Neural cell (in vitro differentiated cells): ENCODE data around the gene RABGAP1L. TPM values are rescaled to one million over a fixed set of nuclear protein-coding genes. Genes with fewer than 3 reads are reported as not detected.

ENCODE experiments used
- H2AFZ ChIP-seq: fragments of 200-600, 300-800 bp; sonication (generic), shearing (Covaris generic); 2 replicates; pipeline ENCODE4 v1.6.0; 2014; ENCODE audit warnings: low read depth, mild to moderate bottlenecking, antibody characterized with exemption, low read length, moderate library complexity
- H3F3A ChIP-seq: fragments of 200-600 bp; shearing (Covaris generic); 2 replicates; pipeline ENCODE4 v1.6.1; 2016; ENCODE audit warnings: mild to moderate bottlenecking, moderate library complexity, mixed read lengths, antibody characterized with exemption, low read length; ENCODE audit not compliant: insufficient read depth, poor library complexity, severe bottlenecking
- H3K27ac ChIP-seq: fragments of 200-600, 300-800 bp; sonication (generic), shearing (Covaris generic); 2 replicates; pipeline ENCODE4 v1.5.1; 2014; ENCODE audit warnings: mild to moderate bottlenecking, low read length, moderate library complexity
- H3K27me3 ChIP-seq: fragments of 300-800, 200-600 bp; sonication (generic), shearing (Covaris generic); 2 replicates; pipeline ENCODE4 v1.6.0; 2014; ENCODE audit warnings: mild to moderate bottlenecking, low read depth, low read length, moderate library complexity; ENCODE audit not compliant: insufficient read depth
- H3K36me3 ChIP-seq: fragments of 300-800, 200-600 bp; sonication (generic), shearing (Covaris generic); 2 replicates; pipeline ENCODE4 v1.5.1; 2014; ENCODE audit warnings: mild to moderate bottlenecking, antibody characterized with exemption, low read length, moderate library complexity; ENCODE audit not compliant: insufficient read depth
- H3K4me2 ChIP-seq: fragments of 300-800, 200-600 bp; sonication (generic), shearing (Covaris generic); 2 replicates; pipeline ENCODE4 v1.6.0; 2014; ENCODE audit warnings: mild to moderate bottlenecking, low read length
- H3K4me3 ChIP-seq: fragments of 300-800, 200-600 bp; sonication (generic), shearing (Covaris generic); 2 replicates; pipeline ENCODE4 v1.5.1; 2014; ENCODE audit warnings: mild to moderate bottlenecking, low read length, moderate library complexity
- H3K79me2 ChIP-seq: fragments of 200-600 bp; shearing (Covaris generic); replicated peaks from 2 replicates; pipeline ENCODE4 v1.6.0; 2014; ENCODE audit warnings: mild to moderate bottlenecking, low read length, moderate library complexity; ENCODE audit not compliant: insufficient read depth
- H3K9ac ChIP-seq: fragments of 300-800, 200-600 bp; sonication (generic), shearing (Covaris generic); 2 replicates; pipeline ENCODE4 v1.6.1; 2016; ENCODE audit warnings: mild to moderate bottlenecking, low read length, mixed read lengths
- H3K9me2 ChIP-seq: fragments of 200-600 bp; shearing (Covaris generic); 2 replicates; pipeline ENCODE4 v1.6.1; 2016; ENCODE audit warnings: mild to moderate bottlenecking, low read length, mixed read lengths; ENCODE audit not compliant: insufficient read depth
- H3K9me3 ChIP-seq: fragments of 200-600, 300-800 bp; sonication (generic), shearing (Covaris generic); 2 replicates; pipeline ENCODE4 v1.6.1; 2016; ENCODE audit warnings: mild to moderate bottlenecking, mixed run types, low read length, moderate library complexity, mixed read lengths
- H4K20me1 ChIP-seq: fragments of 200-600 bp; shearing (Covaris generic); 2 replicates; pipeline ENCODE4 v1.6.1; 2016; ENCODE audit warnings: mild to moderate bottlenecking, mixed run types; ENCODE audit not compliant: insufficient read depth
- EP300 ChIP-seq: fragments of 450-650 bp; conservative IDR thresholded peaks from 2 replicates; pipeline ENCODE4 v1.6.1; 2014; ENCODE audit warnings: antibody characterized with exemption, mild to moderate bottlenecking, moderate library complexity; ENCODE audit not compliant: poor library complexity, severe bottlenecking
- EZH2 ChIP-seq: fragments of 200-600, 300-800 bp; shearing (Covaris generic), sonication (generic); IDR thresholded peaks from 2 replicates; pipeline ENCODE4 v1.6.1; 2014; ENCODE audit warnings: antibody characterized with exemption, low read length, borderline replicate concordance, mild to moderate bottlenecking; ENCODE audit not compliant: insufficient read depth, poor library complexity, severe bottlenecking
- MXI1 ChIP-seq: fragments of 450-650 bp; conservative IDR thresholded peaks from 2 replicates; pipeline ENCODE4 v1.6.1; 2014; ENCODE audit warnings: antibody characterized with exemption, mild to moderate bottlenecking; ENCODE audit not compliant: poor library complexity, severe bottlenecking
- POLR2AphosphoS5 ChIP-seq: IDR thresholded peaks from 2 replicates; pipeline ENCODE4 v1.6.1; 2012
- RAD21 ChIP-seq: fragments of 450-650 bp; conservative IDR thresholded peaks from 2 replicates; pipeline ENCODE4 v1.6.1; 2014; ENCODE audit warnings: antibody characterized with exemption, mild to moderate bottlenecking, moderate library complexity
- SMC3 ChIP-seq: fragments of 450-650 bp; conservative IDR thresholded peaks from 2 replicates; pipeline ENCODE4 v1.6.1; 2014; ENCODE audit warnings: antibody characterized with exemption, mild to moderate bottlenecking, moderate library complexity; ENCODE audit not compliant: poor library complexity
- TAF1 ChIP-seq: IDR thresholded peaks from 2 replicates; pipeline ENCODE4 v1.6.1; 2012; ENCODE audit warnings: low read depth
- polyA plus RNA-seq: library from polyadenylated mRNA; depleted of rRNA; stranded (reverse); fragments of >200 nt; gene quantifications from 2 replicates; pipeline ENCODE4 v1.2.3, GENCODE V29; 2014
- TF ChIP-seq, protein P1 (sequence below): IDR thresholded peaks from 2 replicates; pipeline ENCODE4 v1.6.1; 2012; ENCODE audit warnings: borderline replicate concordance
- TF ChIP-seq, protein P2 (sequence below): fragments of 450-650 bp; IDR thresholded peaks from 2 replicates; pipeline ENCODE4 v1.5.1; 2014; ENCODE audit warnings: antibody characterized with exemption, mild to moderate bottlenecking, moderate library complexity; ENCODE audit not compliant: poor library complexity, severe bottlenecking

Gene RABGAP1L
- polyA plus RNA-seq, 1 donor from 2014 or later: 32.2 TPM

DNA sequence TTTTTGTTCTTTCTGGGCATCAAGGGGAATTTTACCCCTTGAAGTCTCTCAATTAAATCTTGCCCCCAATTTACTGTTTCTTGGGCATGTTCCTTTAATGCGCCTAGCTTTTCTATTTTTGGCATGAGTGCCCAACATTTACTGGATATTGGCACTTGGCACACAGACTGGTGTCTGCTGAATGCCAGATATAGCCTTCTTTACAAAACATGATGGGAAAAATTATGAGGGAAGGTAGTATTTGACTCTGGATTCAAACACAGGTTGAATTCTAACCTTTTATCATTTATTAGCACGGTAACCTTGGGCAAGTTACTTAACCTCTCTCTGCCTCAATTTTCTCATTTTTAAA, 200.1 kb downstream of the RABGAP1L start:
- H3K79me2 ChIP-seq: no peaks in the 10 kb centered on the region
- H2AFZ ChIP-seq: no peak overlapping the region
- no peak overlapping the region for H3K27ac ChIP-seq
- no peaks in the 10 kb centered on the region for H3K9me2 ChIP-seq
- H3F3A ChIP-seq: no peaks in the 10 kb centered on the region
- TF ChIP-seq RAD21 (no peak), EZH2 (no peak), POLR2AphosphoS5 (no peak), MXI1 (no peak), TAF1 (no peak), SMC3 (no peak), EP300 (no peak)
- TF ChIP-seq, protein P1, sequence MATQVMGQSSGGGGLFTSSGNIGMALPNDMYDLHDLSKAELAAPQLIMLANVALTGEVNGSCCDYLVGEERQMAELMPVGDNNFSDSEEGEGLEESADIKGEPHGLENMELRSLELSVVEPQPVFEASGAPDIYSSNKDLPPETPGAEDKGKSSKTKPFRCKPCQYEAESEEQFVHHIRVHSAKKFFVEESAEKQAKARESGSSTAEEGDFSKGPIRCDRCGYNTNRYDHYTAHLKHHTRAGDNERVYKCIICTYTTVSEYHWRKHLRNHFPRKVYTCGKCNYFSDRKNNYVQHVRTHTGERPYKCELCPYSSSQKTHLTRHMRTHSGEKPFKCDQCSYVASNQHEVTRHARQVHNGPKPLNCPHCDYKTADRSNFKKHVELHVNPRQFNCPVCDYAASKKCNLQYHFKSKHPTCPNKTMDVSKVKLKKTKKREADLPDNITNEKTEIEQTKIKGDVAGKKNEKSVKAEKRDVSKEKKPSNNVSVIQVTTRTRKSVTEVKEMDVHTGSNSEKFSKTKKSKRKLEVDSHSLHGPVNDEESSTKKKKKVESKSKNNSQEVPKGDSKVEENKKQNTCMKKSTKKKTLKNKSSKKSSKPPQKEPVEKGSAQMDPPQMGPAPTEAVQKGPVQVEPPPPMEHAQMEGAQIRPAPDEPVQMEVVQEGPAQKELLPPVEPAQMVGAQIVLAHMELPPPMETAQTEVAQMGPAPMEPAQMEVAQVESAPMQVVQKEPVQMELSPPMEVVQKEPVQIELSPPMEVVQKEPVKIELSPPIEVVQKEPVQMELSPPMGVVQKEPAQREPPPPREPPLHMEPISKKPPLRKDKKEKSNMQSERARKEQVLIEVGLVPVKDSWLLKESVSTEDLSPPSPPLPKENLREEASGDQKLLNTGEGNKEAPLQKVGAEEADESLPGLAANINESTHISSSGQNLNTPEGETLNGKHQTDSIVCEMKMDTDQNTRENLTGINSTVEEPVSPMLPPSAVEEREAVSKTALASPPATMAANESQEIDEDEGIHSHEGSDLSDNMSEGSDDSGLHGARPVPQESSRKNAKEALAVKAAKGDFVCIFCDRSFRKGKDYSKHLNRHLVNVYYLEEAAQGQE: no peak
- TF ChIP-seq, protein P2, sequence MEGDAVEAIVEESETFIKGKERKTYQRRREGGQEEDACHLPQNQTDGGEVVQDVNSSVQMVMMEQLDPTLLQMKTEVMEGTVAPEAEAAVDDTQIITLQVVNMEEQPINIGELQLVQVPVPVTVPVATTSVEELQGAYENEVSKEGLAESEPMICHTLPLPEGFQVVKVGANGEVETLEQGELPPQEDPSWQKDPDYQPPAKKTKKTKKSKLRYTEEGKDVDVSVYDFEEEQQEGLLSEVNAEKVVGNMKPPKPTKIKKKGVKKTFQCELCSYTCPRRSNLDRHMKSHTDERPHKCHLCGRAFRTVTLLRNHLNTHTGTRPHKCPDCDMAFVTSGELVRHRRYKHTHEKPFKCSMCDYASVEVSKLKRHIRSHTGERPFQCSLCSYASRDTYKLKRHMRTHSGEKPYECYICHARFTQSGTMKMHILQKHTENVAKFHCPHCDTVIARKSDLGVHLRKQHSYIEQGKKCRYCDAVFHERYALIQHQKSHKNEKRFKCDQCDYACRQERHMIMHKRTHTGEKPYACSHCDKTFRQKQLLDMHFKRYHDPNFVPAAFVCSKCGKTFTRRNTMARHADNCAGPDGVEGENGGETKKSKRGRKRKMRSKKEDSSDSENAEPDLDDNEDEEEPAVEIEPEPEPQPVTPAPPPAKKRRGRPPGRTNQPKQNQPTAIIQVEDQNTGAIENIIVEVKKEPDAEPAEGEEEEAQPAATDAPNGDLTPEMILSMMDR: no peak
- no peak overlapping the region for H3K9ac ChIP-seq
- H3K4me2 ChIP-seq: no peak overlapping the region
- H3K36me3 ChIP-seq: no peaks in the 10 kb centered on the region
- no peaks in the 10 kb centered on the region for H4K20me1 ChIP-seq
- peaks cover 2% of the 10 kb centered on the region for H3K9me3 ChIP-seq
- H3K27me3 ChIP-seq: no peaks in the 10 kb centered on the region
- H3K4me3 ChIP-seq: no peak overlapping the region

DNA sequence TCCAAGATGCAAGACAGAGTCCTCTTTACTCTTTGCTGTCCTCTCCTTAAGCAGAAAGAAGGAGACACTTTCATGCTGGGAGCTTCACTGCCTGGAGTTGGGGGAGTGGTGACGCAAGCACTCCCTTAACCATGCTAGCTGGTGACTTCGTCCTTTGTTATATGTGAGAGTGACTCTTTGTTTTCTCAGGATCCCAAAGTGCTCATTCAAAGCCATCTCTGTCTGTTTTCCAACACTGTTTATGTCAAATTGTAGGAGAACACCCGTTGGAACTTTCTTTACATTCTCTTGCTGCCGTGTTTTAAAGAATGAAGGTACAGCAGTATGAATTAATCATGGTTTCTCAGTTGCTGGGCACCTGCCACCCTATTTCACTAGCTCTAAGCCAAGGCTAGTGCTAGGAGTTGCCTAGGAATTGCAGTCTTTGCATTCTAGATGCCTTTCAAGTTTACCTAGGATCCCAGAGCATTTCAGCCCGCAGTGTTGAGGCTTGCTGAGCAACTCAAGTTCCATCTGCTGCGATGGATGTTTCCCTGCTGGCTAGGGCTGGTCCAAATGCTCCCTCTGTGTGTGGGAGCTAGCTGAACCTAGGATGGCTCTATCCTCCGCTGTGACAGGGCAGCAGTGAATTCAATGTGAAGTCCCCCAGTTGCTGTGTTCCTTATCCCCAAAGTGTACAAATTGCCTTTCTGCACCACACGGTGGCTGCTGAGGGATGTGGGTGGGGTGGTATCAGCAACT, 205.8 kb downstream of the RABGAP1L start:
- Histone ChIP-seq H3K27me3 (no peaks in the 10 kb centered on the region), H3K27ac (no peak overlapping the region), H3K4me3 (no peak overlapping the region), H4K20me1 (no peaks in the 10 kb centered on the region), H3K36me3 (no peaks in the 10 kb centered on the region), H3K79me2 (no peaks in the 10 kb centered on the region), H3K9me2 (no peaks in the 10 kb centered on the region), H3K4me2 (no peak overlapping the region), H3K9ac (no peak overlapping the region), H3K9me3 (peaks cover 2% of the 10 kb centered on the region), H2AFZ (no peak overlapping the region), H3F3A (no peaks in the 10 kb centered on the region)
- no peak for TF ChIP-seq POLR2AphosphoS5
- no peak for TF ChIP-seq MXI1
- TF ChIP-seq, protein P2: no peak
- no peak for TF ChIP-seq TAF1
- TF ChIP-seq EP300: no peak
- TF ChIP-seq, protein P1: no peak
- TF ChIP-seq RAD21: no peak
- TF ChIP-seq SMC3: no peak
- no peak for TF ChIP-seq EZH2
